WTC11 (cell line): Measurements from ENCODE around the gene IFFO2.

Experiments used
- CREB1 ChIP-seq: sonication (generic); formaldehyde crosslinking; IDR thresholded peaks from 2 replicates; pipeline ENCODE4 v1.8.0; 2023; ENCODE audit warnings: mild to moderate bottlenecking, missing genetic modification reagents
- PRRX2 ChIP-seq: fragments of 250-450 bp; sonication (Bioruptor Pico); IDR thresholded peaks from 2 replicates; pipeline ENCODE4 v1.8.0; 2021; ENCODE audit warnings: mild to moderate bottlenecking
- ZNF263 ChIP-seq: sonication (generic); formaldehyde crosslinking; IDR thresholded peaks from 2 replicates; pipeline ENCODE4 v1.8.1; 2022; ENCODE audit warnings: low read depth, mild to moderate bottlenecking, moderate library complexity, missing genetic modification reagents
- ZNF317 ChIP-seq: sonication (generic); formaldehyde crosslinking; IDR thresholded peaks from 2 replicates; pipeline ENCODE4 v1.8.1; 2023; ENCODE audit warnings: low read depth, mild to moderate bottlenecking, moderate library complexity, missing genetic modification reagents, borderline replicate concordance
- TF ChIP-seq, protein P1 (sequence below): fragments of 200-600 bp; IDR thresholded peaks from 2 replicates; pipeline ENCODE4 v1.8.0; 2022; ENCODE audit warnings: antibody characterized with exemption
- TF ChIP-seq, protein P2 (sequence below): sonication (generic); formaldehyde crosslinking; IDR thresholded peaks from 2 replicates; pipeline ENCODE4 v1.8.0; 2022; ENCODE audit warnings: mild to moderate bottlenecking, missing genetic modification reagents

GRCh38 chr1:19003371-19004290 is 47.2 kb upstream of the IFFO2 start:
- TF ChIP-seq CREB1 (CRISPR knock-in tag) (no peak), ZNF263 (CRISPR knock-in tag) (no peak), PRRX2 (CRISPR knock-in tag) (no peak), ZNF317 (CRISPR knock-in tag) (no peak)
- TF ChIP-seq, protein P1, sequence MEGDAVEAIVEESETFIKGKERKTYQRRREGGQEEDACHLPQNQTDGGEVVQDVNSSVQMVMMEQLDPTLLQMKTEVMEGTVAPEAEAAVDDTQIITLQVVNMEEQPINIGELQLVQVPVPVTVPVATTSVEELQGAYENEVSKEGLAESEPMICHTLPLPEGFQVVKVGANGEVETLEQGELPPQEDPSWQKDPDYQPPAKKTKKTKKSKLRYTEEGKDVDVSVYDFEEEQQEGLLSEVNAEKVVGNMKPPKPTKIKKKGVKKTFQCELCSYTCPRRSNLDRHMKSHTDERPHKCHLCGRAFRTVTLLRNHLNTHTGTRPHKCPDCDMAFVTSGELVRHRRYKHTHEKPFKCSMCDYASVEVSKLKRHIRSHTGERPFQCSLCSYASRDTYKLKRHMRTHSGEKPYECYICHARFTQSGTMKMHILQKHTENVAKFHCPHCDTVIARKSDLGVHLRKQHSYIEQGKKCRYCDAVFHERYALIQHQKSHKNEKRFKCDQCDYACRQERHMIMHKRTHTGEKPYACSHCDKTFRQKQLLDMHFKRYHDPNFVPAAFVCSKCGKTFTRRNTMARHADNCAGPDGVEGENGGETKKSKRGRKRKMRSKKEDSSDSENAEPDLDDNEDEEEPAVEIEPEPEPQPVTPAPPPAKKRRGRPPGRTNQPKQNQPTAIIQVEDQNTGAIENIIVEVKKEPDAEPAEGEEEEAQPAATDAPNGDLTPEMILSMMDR = no peak
- TF ChIP-seq, protein P2, sequence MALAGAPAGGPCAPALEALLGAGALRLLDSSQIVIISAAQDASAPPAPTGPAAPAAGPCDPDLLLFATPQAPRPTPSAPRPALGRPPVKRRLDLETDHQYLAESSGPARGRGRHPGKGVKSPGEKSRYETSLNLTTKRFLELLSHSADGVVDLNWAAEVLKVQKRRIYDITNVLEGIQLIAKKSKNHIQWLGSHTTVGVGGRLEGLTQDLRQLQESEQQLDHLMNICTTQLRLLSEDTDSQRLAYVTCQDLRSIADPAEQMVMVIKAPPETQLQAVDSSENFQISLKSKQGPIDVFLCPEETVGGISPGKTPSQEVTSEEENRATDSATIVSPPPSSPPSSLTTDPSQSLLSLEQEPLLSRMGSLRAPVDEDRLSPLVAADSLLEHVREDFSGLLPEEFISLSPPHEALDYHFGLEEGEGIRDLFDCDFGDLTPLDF = no peak
